SK-N-SH (cell line): ENCODE results near the gene SLC24A3.

Experiments
- EZH2phosphoT487 ChIP-seq: fragments of 200-600 bp; sonication (generic); IDR thresholded peaks from 2 replicates; pipeline ENCODE4 v1.6.1; 2017; ENCODE audit warnings: low read depth, mixed run types, mild to moderate bottlenecking, antibody characterized with exemption, moderate library complexity, borderline replicate concordance
- SMC3 ChIP-seq: IDR thresholded peaks from 2 replicates; pipeline ENCODE4 v1.6.1; 2012; ENCODE audit warnings: low read depth, low read length, improper control_type of control experiment
- TF ChIP-seq, protein P1 (sequence below): fragments of 200-600 bp; sonication (generic); IDR thresholded peaks from 2 replicates; pipeline ENCODE4 v1.6.1; 2017; ENCODE audit warnings: antibody characterized with exemption, mild to moderate bottlenecking, moderate library complexity
- TF ChIP-seq, protein P2 (sequence below): IDR thresholded peaks from 2 replicates; pipeline ENCODE4 v1.4.0; 2012; ENCODE audit warnings: low read depth

DNA sequence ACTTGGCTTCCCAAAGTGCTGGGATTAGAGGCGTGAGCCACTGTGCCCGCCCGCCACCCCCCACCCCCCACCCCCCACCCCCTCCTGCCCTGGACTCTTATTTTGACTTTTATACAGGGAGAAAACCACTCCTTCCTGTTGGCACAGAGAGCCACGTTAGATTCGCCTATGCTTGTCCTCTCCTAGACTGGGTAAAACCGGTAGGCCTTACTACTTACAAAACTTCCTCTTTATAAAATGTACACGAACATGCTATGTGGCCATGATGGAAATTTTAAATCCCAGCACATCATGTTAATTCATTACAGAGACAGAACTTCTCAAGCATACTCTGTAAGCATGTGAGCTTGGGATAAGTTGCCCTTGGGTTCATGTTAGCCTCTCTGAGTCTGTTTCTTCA lies 124.2 kb downstream of the SLC24A3 start:
- TF ChIP-seq, protein P1, sequence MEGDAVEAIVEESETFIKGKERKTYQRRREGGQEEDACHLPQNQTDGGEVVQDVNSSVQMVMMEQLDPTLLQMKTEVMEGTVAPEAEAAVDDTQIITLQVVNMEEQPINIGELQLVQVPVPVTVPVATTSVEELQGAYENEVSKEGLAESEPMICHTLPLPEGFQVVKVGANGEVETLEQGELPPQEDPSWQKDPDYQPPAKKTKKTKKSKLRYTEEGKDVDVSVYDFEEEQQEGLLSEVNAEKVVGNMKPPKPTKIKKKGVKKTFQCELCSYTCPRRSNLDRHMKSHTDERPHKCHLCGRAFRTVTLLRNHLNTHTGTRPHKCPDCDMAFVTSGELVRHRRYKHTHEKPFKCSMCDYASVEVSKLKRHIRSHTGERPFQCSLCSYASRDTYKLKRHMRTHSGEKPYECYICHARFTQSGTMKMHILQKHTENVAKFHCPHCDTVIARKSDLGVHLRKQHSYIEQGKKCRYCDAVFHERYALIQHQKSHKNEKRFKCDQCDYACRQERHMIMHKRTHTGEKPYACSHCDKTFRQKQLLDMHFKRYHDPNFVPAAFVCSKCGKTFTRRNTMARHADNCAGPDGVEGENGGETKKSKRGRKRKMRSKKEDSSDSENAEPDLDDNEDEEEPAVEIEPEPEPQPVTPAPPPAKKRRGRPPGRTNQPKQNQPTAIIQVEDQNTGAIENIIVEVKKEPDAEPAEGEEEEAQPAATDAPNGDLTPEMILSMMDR: no peak
- TF ChIP-seq, protein P2, sequence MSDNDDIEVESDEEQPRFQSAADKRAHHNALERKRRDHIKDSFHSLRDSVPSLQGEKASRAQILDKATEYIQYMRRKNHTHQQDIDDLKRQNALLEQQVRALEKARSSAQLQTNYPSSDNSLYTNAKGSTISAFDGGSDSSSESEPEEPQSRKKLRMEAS: no peak
- TF ChIP-seq EZH2phosphoT487: no peak
- no peak for TF ChIP-seq SMC3
